ENCODE data around the gene SETD3.

SETD3 gene

GRCh38 chr14:99517643-99518381 is 37.2 kb upstream of the SETD3 start:
- no peak overlapping the region for H3K4me3 ChIP-seq (ENCODE audit: low read depth, low read length)
- no peak for DNase-seq (ENCODE audit: low read depth)

DNA sequence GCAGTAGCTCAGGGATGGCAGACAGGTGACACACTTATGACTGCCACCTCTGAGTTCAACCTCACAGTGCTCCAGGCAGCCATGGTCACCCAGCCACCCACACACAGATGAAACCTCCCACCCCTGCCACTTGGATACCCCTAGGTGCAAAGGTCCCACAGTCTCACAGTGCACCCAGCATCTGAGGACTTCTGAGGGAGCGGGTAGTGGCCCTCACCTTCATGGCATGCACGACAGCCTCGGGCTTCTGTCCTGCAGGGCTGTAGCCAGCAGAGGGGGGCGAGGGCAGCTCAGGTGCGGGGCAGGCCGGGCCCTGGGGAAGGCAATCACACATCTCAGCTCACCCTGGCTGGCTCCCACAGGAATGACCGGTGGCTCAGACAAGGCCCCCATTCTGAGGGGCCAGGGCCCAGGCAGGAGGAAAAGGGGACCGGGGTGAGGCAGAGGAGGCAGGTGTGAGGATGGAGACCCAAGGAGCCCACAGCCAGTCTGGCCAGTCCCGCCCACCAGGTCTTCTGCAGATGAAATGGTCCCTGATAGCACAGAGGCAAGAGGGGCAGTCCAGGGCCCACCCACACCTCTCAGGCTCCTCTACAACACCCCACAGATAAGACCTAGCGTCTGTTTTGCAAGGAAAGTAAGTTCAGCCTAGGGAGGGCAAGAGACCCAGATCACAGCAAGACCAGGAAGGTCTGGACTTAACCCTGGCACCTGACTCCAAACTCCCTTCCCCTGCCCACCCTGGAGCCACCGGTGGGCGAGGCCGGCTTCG is 36.4 kb upstream of the SETD3 start:
- no peak overlapping the region for H3K4me3 ChIP-seq (ENCODE audit: low read depth, low read length)
- no peak for DNase-seq (ENCODE audit: low read depth)

GRCh38 chr14:99516156-99516870 is 35.7 kb upstream of the SETD3 start:
- H3K4me3 ChIP-seq (ENCODE audit: low read depth, low read length) = no peak overlapping the region

GRCh38 chr14:99515301-99516155 is 34.9 kb upstream of the SETD3 start:
- DNase-seq (ENCODE audit: low read depth) = no peak
- no peak overlapping the region for H3K4me3 ChIP-seq (ENCODE audit: low read depth, low read length)

More at GRCh38 chr14:99516156-99516870, 35.7 kb upstream of the SETD3 start:
- DNase-seq (ENCODE audit: low read depth) = no peak

- DNase-seq (ENCODE audit: low read depth) = no peak
- no peak overlapping the region for H3K4me3 ChIP-seq (ENCODE audit: low read depth, low read length)
Observed at GRCh38 chr14:99514552-99515300, 34.1 kb upstream of the SETD3 start.

GRCh38 chr14:99513946-99514551 is 33.4 kb upstream of the SETD3 start:
- no peak overlapping the region for H3K4me3 ChIP-seq (ENCODE audit: low read depth, low read length)
- no peak for DNase-seq (ENCODE audit: low read depth)

GRCh38 chr14:99513183-99513694 is 32.6 kb upstream of the SETD3 start:
- no peak overlapping the region for H3K4me3 ChIP-seq (ENCODE audit: low read depth, low read length)
- DNase-seq (ENCODE audit: low read depth) = no peak

GRCh38 chr14:99512571-99513182 is 32.0 kb upstream of the SETD3 start:
- DNase-seq (ENCODE audit: low read depth) = no peak

DNA sequence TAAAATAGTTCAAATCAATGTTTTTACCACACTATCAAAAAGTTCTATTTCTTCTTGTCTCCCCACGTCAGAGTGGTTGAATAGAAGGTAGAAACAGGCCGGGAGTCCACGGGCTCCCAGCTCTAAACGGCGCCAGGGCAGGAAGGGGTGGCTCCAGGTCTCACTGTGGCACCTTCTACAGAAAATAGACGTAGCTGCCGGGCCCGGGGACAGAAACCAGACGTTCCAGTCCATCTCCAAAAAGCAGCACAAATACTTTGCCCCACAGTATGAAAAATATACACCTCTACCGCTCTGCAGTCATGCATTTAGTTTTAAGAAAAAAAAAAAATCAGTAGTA is 31.4 kb upstream of the SETD3 start:
- DNase-seq (ENCODE audit: low read depth) = no peak
- no peak overlapping the region for H3K4me3 ChIP-seq (ENCODE audit: low read depth, low read length)

More at GRCh38 chr14:99512571-99513182, 32.0 kb upstream of the SETD3 start:
- H3K4me3 ChIP-seq (ENCODE audit: low read depth, low read length) = no peak overlapping the region

DNA sequence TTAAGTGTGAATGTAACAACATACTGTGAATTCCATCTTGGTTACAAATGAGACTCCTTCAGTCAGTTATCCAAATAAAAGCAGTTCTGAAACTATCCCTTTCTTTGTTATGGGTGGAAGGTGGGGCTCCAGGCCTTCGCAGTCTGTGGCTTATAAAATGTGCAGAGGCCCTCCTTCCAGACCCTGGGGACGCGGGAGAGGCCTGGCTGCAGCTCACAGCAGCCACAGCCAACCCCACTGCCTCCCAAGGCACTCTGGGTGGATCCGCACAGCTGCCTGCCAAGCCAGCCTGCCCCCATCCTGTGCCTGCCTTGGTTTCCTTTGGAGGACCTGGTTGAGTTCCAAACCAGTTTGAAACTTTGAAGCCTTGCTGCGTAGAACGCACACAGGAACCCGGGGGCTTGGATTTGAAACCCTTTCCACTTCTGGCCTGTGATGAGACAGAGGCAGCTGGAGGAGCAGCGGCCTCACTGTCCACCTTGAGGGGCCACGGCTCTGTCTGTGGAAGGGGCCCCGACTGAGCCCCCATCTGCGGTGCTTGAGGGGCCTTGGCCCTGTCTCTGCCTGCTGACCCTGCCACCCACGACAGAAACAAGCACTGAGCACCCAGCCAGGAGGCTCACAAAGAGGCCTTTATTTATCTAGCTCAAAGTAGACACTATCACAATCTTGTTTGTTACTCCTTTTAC is 30.9 kb upstream of the SETD3 start:
- H3K4me3 ChIP-seq (ENCODE audit: low read depth, low read length) = no peak overlapping the region
- DNase-seq (ENCODE audit: low read depth) = no peak

DNA sequence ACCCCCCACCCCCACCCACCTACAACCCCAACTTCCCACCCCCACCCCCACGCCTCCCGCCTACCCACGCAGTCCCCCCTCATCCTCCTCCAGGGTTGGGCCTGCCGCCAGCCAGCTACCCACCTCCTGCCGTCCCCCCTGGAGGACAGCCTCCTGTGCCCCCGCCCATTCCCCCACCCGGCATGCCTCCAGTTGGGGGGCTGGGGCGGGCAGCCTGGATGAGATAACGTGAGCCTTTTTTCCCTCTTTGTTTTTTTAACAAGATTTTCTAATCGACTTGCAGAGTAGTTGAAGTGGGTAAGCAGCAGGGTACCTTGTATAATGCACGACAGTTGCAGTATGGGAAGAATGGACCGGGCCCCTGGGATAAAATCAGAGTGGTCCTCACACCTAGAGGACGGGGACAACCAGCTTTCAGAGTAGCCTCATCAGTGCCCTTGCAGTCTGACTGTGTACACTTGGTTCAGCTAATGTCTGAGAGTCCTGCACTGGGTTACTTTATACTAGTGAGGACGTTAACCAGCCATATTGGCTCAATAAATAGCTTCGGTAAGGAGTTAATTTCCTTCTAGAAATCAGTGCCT is 30.0 kb upstream of the SETD3 start:
- no peak for DNase-seq (ENCODE audit: low read depth)
- no peak overlapping the region for H3K4me3 ChIP-seq (ENCODE audit: low read depth, low read length)

- DNase-seq (ENCODE audit: low read depth) = no peak
- no peak overlapping the region for H3K4me3 ChIP-seq (ENCODE audit: low read depth, low read length)
Observed at GRCh38 chr14:99509871-99510555, 29.4 kb upstream of the SETD3 start.

DNA sequence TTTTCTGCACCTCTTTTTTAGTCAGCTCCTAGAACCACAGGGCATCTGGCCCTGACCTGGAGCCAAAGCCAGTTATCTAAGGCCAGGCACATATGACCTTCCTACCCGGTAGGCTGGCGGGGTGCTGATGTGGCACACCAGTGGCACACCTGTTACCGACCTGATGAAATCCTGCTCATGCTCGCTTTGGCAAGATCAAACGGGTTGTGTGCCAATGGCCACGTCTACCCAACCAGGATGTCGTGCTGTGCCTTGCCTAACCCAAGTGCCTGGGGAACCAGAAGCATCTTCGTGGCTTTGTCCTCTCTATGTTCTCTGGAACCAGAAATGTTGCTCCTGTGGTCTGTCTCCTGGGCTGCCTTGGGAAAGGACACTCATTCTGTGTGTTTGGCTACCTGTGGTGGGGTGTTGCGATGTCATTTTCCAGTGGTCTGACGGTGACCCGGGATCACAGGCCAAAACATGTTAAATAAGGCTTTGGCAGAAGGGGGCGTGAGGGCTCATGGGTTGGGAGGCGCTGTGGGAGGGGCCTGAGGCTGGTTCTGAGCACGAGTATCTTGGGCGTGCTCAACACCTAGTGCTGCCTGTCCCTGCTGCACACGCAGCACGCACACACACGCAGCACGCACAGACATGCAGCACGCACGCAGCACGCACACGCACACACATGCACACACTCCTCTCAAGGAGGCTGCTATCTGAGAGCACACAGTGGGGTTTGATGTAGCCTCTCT is 28.4 kb upstream of the SETD3 start:
- H3K4me3 ChIP-seq (ENCODE audit: low read depth, low read length) = no peak overlapping the region
- DNase-seq (ENCODE audit: low read depth) = no peak

GRCh38 chr14:99507860-99508640 is 27.4 kb upstream of the SETD3 start:
- no peak for DNase-seq (ENCODE audit: low read depth)
- no peak overlapping the region for H3K4me3 ChIP-seq (ENCODE audit: low read depth, low read length)

- H3K4me3 ChIP-seq (ENCODE audit: low read depth, low read length) = no peak overlapping the region
- no peak for DNase-seq (ENCODE audit: low read depth)
Observed at GRCh38 chr14:99506276-99506675, 25.6 kb upstream of the SETD3 start.

Data from skeletal muscle cell (primary cell).